GM12878 (cell line): ENCODE results near the gene CCL22.

Source experiments
- CTCF ChIP-seq, 3 experiments: IDR thresholded peaks in 2 of 3; conservative IDR thresholded peaks in 1 of 3; 2 replicates each; pipeline ENCODE4 v1.5.1; 2011; ENCODE audit warnings: low read depth in 3 of 3, low read length in 3 of 3, mild to moderate bottlenecking in 3 of 3, control low read depth in 2 of 3, moderate library complexity in 2 of 3, inconsistent platforms in 1 of 3, mixed read lengths in 1 of 3; ENCODE audit not compliant: control insufficient read depth in 2 of 3, insufficient read depth in 1 of 3; ENCODE audit errors: extremely low read depth in 1 of 3
- IKZF1 ChIP-seq: fragments of 450-650 bp; conservative IDR thresholded peaks from 2 replicates; pipeline ENCODE4 v1.6.1; 2017; ENCODE audit warnings: antibody characterized with exemption, mild to moderate bottlenecking
- POLR2A ChIP-seq: IDR thresholded peaks from 2 replicates; pipeline ENCODE4 v1.6.1; 2011; ENCODE audit warnings: low read depth, mild to moderate bottlenecking, low read length
- SPI1 ChIP-seq: IDR thresholded peaks from 2 replicates; pipeline ENCODE4 v1.6.1; 2011; ENCODE audit warnings: low read depth, mild to moderate bottlenecking, low read length, moderate library complexity, borderline replicate concordance; ENCODE audit not compliant: insufficient read depth
- USF2 ChIP-seq: IDR thresholded peaks from 2 replicates; pipeline ENCODE4 v1.6.1; 2011; ENCODE audit warnings: low read depth, low read length, improper control_type of control experiment, borderline replicate concordance

GRCh38 chr16:57331355-57331754 is 27.2 kb upstream of the CCL22 start:
- TF ChIP-seq IKZF1 (no peak), POLR2A (no peak), CTCF (IDR thresholded peaks at IDR 0.05 in 2 of 3, conservative IDR thresholded peaks at IDR 0.05 in 1 of 3; ENCODE audit: control insufficient read depth in 2 of 3, extremely low read depth in 1 of 3, insufficient read depth in 1 of 3, low read depth in 3 of 3, low read length in 3 of 3) (no peak), USF2 (no peak), SPI1 (no peak)
